ENCODE data around the gene TCP1.
"Not testable (repeated sequence)": the region's sequence is repeated elsewhere in the genome, so short reads cannot be mapped to it uniquely, and the experiment has no call there.

Gene TCP1

DNA sequence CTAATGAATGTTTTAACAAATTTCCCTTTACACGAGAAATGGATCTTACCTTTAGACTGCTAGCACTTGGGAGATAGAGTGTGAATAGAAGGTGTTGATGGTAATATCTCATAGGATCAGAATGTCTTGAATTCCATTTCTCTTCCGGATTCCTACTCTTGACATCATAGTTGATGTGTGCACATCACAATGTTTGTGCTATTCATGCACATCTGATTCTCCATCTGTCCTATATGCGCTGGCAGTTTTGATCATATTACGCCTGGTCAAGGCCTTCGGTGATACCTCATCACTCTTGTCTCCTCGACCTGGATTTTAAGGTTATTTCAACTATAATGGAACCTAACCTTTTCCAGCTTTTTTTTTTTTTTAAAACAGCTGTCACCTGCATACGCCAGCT lies 44.3 kb downstream of the TCP1 start:
- no peaks in the 10 kb centered on the region for H3K27me3 ChIP-seq (ENCODE audit: control insufficient read depth in 1 of 2, insufficient read depth in 2 of 2, low read length in 2 of 2)
- H3K36me3 ChIP-seq (ENCODE audit: control insufficient read depth in 1 of 2, insufficient read depth in 2 of 2, low read length in 2 of 2), result peaks cover 51 to 90% of the 10 kb centered on the region in 2 donors
- H3K9me3 ChIP-seq (ENCODE audit: control insufficient read depth in 1 of 2, low read length in 2 of 2), result no peaks in the 10 kb centered on the region
- H3K9ac ChIP-seq (ENCODE audit: low read depth in 1 of 2, low read length in 2 of 2), result no peak overlapping the region
- no peak overlapping the region for H3K4me3 ChIP-seq (ENCODE audit: low read depth in 1 of 2, low read length in 2 of 2)
- H3K27ac ChIP-seq (ENCODE audit: low read depth, low read length), result no peak overlapping the region
- no peaks in the 10 kb centered on the region for H3K4me1 ChIP-seq (ENCODE audit: control insufficient read depth in 1 of 2, insufficient read depth in 2 of 2, low read length in 2 of 2)

DNA sequence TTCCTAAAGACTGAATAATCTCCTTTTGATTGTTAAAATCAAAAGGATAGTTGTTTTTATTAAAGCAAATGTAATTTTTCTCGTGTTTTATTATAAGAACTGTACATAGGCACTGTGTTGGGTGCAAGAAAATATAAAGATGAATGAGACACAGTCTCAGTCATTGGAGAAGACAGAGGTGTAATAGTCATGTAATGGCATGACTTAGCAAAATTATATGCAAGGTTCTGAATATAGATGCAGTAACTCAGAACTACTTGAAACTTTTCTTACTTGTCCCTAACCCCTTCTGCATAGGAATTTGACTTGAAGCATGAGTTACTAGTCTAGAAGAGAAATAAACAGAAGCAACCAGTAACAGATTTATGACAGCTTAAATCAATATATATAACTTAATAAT lies 47.2 kb downstream of the TCP1 start:
- peaks cover 48 to 67% of the 10 kb centered on the region in 2 donors for H3K36me3 ChIP-seq (ENCODE audit: control insufficient read depth in 1 of 2, insufficient read depth in 2 of 2, low read length in 2 of 2)
- H3K4me1 ChIP-seq (ENCODE audit: control insufficient read depth in 1 of 2, insufficient read depth in 2 of 2, low read length in 2 of 2), result peaks cover 0 to 7% of the 10 kb centered on the region in 2 donors
- no peak overlapping the region for H3K27ac ChIP-seq (ENCODE audit: low read depth, low read length)

DNA sequence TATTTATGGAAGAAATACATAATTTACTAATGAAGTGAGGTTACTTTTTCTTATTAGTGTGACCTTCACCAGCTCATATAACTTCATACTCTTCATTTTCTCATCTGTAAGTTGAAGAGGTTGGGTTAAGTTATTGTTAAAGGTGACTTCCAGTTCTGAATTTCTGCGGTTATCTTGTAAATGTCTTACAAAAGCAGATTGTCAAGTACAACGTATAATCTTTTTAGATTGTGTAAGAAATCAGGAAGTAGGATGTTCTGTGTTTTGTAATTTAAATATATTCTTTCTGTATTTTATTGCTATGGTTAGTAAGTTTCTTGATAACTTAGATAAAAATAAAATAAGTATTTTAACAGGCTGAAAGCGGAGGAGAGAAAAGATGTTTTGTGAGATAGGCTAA lies 50.1 kb downstream of the TCP1 start:
- H3K27me3 ChIP-seq (ENCODE audit: control insufficient read depth in 1 of 2, insufficient read depth in 2 of 2, low read length in 2 of 2), result no peaks in the 10 kb centered on the region
- H3K4me3 ChIP-seq (ENCODE audit: low read depth in 1 of 2, low read length in 2 of 2), result no peak overlapping the region
- H3K9me3 ChIP-seq (ENCODE audit: control insufficient read depth in 1 of 2, low read length in 2 of 2), result no peaks in the 10 kb centered on the region
- no peak overlapping the region for H3K27ac ChIP-seq (ENCODE audit: low read depth, low read length)
- peaks cover 0 to 7% of the 10 kb centered on the region in 2 donors for H3K4me1 ChIP-seq (ENCODE audit: control insufficient read depth in 1 of 2, insufficient read depth in 2 of 2, low read length in 2 of 2)
- H3K36me3 ChIP-seq (ENCODE audit: control insufficient read depth in 1 of 2, insufficient read depth in 2 of 2, low read length in 2 of 2), result peaks cover 28 to 39% of the 10 kb centered on the region in 2 donors
- H3K9ac ChIP-seq (ENCODE audit: low read depth in 1 of 2, low read length in 2 of 2), result no peak overlapping the region

More for the DNA sequence above, 47.2 kb downstream of the TCP1 start:
- H3K27me3 ChIP-seq (ENCODE audit: control insufficient read depth in 1 of 2, insufficient read depth in 2 of 2, low read length in 2 of 2), result no peaks in the 10 kb centered on the region
- no peaks in the 10 kb centered on the region for H3K9me3 ChIP-seq (ENCODE audit: control insufficient read depth in 1 of 2, low read length in 2 of 2)
- H3K9ac ChIP-seq (ENCODE audit: low read depth in 1 of 2, low read length in 2 of 2), result no peak overlapping the region
- H3K4me3 ChIP-seq (ENCODE audit: low read depth in 1 of 2, low read length in 2 of 2), result no peak overlapping the region

DNA sequence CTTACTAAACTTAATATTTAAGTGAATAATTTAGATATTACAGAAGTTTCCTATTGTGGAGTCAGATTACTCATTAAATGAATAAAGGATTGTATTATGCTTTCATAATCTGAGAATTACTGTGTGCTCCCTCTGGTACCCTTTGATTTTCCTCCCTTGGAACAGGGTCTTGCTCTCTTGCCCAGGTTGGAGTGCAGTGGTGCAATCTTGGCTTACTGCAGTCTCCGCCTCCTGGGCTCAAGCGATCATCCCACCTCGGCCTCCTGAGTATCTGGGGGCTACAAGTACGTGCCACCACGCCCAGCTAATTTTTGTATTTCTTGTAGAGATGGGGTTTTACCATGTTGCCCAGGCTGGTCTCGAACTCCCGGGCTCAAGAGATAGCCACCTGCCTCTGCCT lies 52.5 kb downstream of the TCP1 start:
- H3K27ac ChIP-seq (ENCODE audit: low read depth, low read length), result no peak overlapping the region
- no peaks in the 10 kb centered on the region for H3K9me3 ChIP-seq (ENCODE audit: control insufficient read depth in 1 of 2, low read length in 2 of 2)
- no peak overlapping the region for H3K4me3 ChIP-seq (ENCODE audit: low read depth in 1 of 2, low read length in 2 of 2)
- H3K9ac ChIP-seq (ENCODE audit: low read depth in 1 of 2, low read length in 2 of 2), result no peak overlapping the region
- peaks cover 13 to 16% of the 10 kb centered on the region in 2 donors for H3K36me3 ChIP-seq (ENCODE audit: control insufficient read depth in 1 of 2, insufficient read depth in 2 of 2, low read length in 2 of 2)
- H3K27me3 ChIP-seq (ENCODE audit: control insufficient read depth in 1 of 2, insufficient read depth in 2 of 2, low read length in 2 of 2), result no peaks in the 10 kb centered on the region
- H3K4me1 ChIP-seq (ENCODE audit: control insufficient read depth in 1 of 2, insufficient read depth in 2 of 2, low read length in 2 of 2), result peaks cover 0 to 7% of the 10 kb centered on the region in 2 donors

DNA sequence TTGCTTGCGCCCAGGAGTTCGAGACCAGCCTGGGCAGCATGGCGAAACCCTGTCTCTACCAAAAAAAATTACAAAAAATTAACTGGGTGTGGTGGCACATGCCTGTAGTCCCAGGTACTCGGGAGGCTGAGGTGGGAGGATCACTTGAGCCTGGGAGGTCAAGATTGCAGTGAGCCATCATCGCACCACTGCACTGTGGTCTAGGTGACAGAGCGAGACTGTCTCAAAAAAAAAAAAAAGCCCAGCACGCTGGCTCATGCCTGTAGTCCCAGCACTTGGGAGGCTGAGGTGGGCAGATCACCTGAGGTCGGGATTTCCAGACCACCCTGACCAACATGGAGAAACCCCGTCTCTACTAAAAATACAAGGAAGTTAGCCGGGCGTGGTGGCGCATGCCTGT lies 56.0 kb downstream of the TCP1 start:
- peaks cover 16 to 25% of the 10 kb centered on the region in 2 donors for H3K4me1 ChIP-seq (ENCODE audit: control insufficient read depth in 1 of 2, insufficient read depth in 2 of 2, low read length in 2 of 2)
- not testable (repeated sequence) for H3K27ac ChIP-seq (ENCODE audit: low read depth, low read length)

DNA sequence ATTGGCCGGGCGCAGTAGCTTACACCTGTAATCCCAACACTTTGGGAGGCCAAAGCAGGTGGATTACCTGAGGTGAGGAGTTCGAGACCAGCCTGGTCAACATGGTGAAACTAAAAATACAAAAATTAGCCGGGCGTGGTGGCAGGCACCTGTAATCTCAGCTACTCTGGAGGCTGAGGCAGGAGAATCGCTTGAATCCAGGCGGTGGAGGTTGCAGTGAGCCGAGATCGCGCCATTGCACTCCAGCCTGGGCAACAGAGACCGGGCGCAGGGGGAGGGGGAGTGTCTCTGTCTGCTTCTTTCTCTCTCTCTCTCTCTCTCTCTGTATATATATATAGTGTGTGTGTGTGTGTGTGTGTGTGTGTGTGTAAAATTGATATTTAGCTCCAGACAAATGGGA lies 56.9 kb downstream of the TCP1 start:
- not testable (repeated sequence) for H3K36me3 ChIP-seq (ENCODE audit: control insufficient read depth in 1 of 2, insufficient read depth in 2 of 2, low read length in 2 of 2); H3K9me3 ChIP-seq (ENCODE audit: control insufficient read depth in 1 of 2, low read length in 2 of 2); H3K27me3 ChIP-seq (ENCODE audit: control insufficient read depth in 1 of 2, insufficient read depth in 2 of 2, low read length in 2 of 2); H3K27ac ChIP-seq (ENCODE audit: low read depth, low read length); H3K4me3 ChIP-seq (ENCODE audit: low read depth in 1 of 2, low read length in 2 of 2); H3K9ac ChIP-seq (ENCODE audit: low read depth in 1 of 2, low read length in 2 of 2)
- H3K4me1 ChIP-seq (ENCODE audit: control insufficient read depth in 1 of 2, insufficient read depth in 2 of 2, low read length in 2 of 2), result peaks cover 16 to 20% of the 10 kb centered on the region in 2 donors

More for the DNA sequence above, 56.0 kb downstream of the TCP1 start:
- not testable (repeated sequence) for H3K36me3 ChIP-seq (ENCODE audit: control insufficient read depth in 1 of 2, insufficient read depth in 2 of 2, low read length in 2 of 2); H3K9me3 ChIP-seq (ENCODE audit: control insufficient read depth in 1 of 2, low read length in 2 of 2); H3K4me3 ChIP-seq (ENCODE audit: low read depth in 1 of 2, low read length in 2 of 2); H3K9ac ChIP-seq (ENCODE audit: low read depth in 1 of 2, low read length in 2 of 2); H3K27me3 ChIP-seq (ENCODE audit: control insufficient read depth in 1 of 2, insufficient read depth in 2 of 2, low read length in 2 of 2)

DNA sequence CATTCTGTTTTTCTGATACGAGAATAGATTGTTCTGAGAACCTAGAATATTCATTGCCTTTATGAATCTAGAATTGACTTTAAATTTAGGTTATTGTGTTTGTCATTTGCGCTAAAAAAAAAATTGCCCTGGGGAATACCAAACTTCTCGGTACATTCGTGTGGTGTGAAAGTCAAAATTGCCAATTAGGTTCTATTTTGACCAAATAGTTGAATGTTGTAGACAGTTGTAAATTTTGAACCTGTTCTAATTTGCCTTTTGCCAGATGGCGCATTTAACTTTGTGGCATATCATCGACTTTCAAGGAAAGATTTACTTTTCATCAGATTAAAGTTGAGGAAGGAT lies 59.1 kb downstream of the TCP1 start:
- Histone ChIP-seq H3K27me3 (ENCODE audit: control insufficient read depth in 1 of 2, insufficient read depth in 2 of 2, low read length in 2 of 2) (no peaks in the 10 kb centered on the region), H3K4me3 (ENCODE audit: low read depth in 1 of 2, low read length in 2 of 2) (peak overlapping the region in 1 of 2 donors; percentile 99), H3K27ac (ENCODE audit: low read depth, low read length) (no peak overlapping the region), H3K36me3 (ENCODE audit: control insufficient read depth in 1 of 2, insufficient read depth in 2 of 2, low read length in 2 of 2) (no peaks in the 10 kb centered on the region), H3K4me1 (ENCODE audit: control insufficient read depth in 1 of 2, insufficient read depth in 2 of 2, low read length in 2 of 2) (peaks cover 22 to 25% of the 10 kb centered on the region in 2 donors), H3K9me3 (ENCODE audit: control insufficient read depth in 1 of 2, low read length in 2 of 2) (no peaks in the 10 kb centered on the region), H3K9ac (ENCODE audit: low read depth in 1 of 2, low read length in 2 of 2) (no peak overlapping the region)

DNA sequence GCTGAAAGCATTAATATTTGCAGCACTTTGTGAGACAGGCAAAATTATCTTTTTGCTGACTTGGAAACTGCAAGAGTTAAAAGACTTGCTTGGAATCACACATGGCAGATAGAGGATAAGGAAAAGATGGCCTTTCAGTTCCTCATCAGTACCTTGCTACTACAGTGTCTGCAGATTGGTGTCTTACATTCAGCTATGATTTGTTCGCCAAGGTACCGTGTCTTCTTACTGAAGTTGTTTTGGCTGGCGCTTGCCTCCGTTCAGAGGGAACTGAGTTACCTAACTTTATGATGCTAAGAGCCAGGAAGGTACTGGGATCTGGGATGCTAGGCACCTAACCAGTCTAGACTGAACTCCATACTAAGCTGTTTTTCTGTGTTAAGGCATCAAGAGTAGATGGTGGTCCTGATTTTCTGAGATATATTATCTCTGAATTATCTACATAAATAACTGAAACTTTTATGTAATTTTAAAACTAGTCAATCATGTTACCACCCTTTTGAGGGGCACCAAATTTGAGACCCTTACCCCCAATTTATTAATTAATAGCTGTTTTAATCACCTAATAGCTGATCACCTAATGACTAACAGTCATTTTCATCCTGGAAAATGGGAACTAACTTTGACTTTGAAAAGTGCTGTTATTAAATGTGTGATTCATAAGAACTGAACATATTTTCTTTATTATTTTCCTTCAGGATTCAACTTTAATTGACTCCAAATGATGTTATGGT lies 59.6 kb downstream of the TCP1 start:
- Histone ChIP-seq H3K4me1 (ENCODE audit: control insufficient read depth in 1 of 2, insufficient read depth in 2 of 2, low read length in 2 of 2) (peaks cover 22 to 25% of the 10 kb centered on the region in 2 donors), H3K27ac (ENCODE audit: low read depth, low read length) (no peak overlapping the region), H3K27me3 (ENCODE audit: control insufficient read depth in 1 of 2, insufficient read depth in 2 of 2, low read length in 2 of 2) (no peaks in the 10 kb centered on the region), H3K9me3 (ENCODE audit: control insufficient read depth in 1 of 2, low read length in 2 of 2) (no peaks in the 10 kb centered on the region), H3K36me3 (ENCODE audit: control insufficient read depth in 1 of 2, insufficient read depth in 2 of 2, low read length in 2 of 2) (no peaks in the 10 kb centered on the region), H3K4me3 (ENCODE audit: low read depth in 1 of 2, low read length in 2 of 2) (peak overlapping the region; percentile 42 to 99), H3K9ac (ENCODE audit: low read depth in 1 of 2, low read length in 2 of 2) (peak overlapping the region in 1 of 2 donors; percentile 99)

DNA sequence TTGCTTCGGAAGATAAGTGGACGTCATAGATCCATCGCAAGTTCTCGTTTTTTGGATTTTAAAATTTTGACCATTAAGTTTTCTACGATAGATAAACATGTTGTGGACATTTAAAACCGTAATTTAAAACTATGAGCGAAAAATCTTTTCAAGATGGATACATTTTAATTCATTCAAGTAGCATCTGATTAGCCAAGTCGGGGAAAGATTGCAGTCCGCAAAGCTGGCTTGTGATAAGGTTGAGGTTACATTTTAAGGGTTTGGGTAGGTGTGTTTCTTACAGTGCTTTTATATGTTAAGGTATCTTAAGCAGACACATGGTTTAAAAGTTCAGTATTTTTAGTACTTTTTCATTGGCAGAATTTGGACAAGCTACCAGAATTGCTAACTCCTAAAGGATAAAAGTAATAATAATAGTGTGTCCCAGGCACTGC lies 60.9 kb downstream of the TCP1 start:
- Histone ChIP-seq H3K9ac (ENCODE audit: low read depth in 1 of 2, low read length in 2 of 2) (peak overlapping the region; percentile 95 to 99), H3K4me1 (ENCODE audit: control insufficient read depth in 1 of 2, insufficient read depth in 2 of 2, low read length in 2 of 2) (peaks cover 22 to 25% of the 10 kb centered on the region in 2 donors), H3K36me3 (ENCODE audit: control insufficient read depth in 1 of 2, insufficient read depth in 2 of 2, low read length in 2 of 2) (no peaks in the 10 kb centered on the region), H3K27me3 (ENCODE audit: control insufficient read depth in 1 of 2, insufficient read depth in 2 of 2, low read length in 2 of 2) (no peaks in the 10 kb centered on the region), H3K27ac (ENCODE audit: low read depth, low read length) (no peak overlapping the region), H3K9me3 (ENCODE audit: control insufficient read depth in 1 of 2, low read length in 2 of 2) (no peaks in the 10 kb centered on the region), H3K4me3 (ENCODE audit: low read depth in 1 of 2, low read length in 2 of 2) (peak overlapping the region; percentile 91 to 99)
